CD14-positive monocyte (primary cell): ENCODE measurements around the gene TBC1D12. TPM values are rescaled to one million over a fixed set of nuclear protein-coding genes. Genes with fewer than 3 reads are reported as not detected.

Experiments used
- DNase-seq, 3 donors: peaks; one replicate each; pipeline ENCODE4 v3.0.0-alpha.2; 2011 to 2022
- H2AFZ ChIP-seq: 2 replicates; pipeline ENCODE4 v1.6.0; 2012; ENCODE audit warnings: mild to moderate bottlenecking, low read depth, low read length, inconsistent platforms; ENCODE audit not compliant: insufficient read depth, poor library complexity, severe bottlenecking
- H3K27ac ChIP-seq, 2 donors: 1 replicate in 1 of 2; 2 replicates in 1 of 2; pipeline ENCODE4 v1.5.1; 2012 to 2013; ENCODE audit warnings: low read length in 2 of 2, control low read depth in 1 of 2, inconsistent platforms in 1 of 2, low read depth in 1 of 2, mild to moderate bottlenecking in 1 of 2
- H3K27me3 ChIP-seq, 2 donors: one replicate each; pipeline versions ENCODE4 v1.6.0 to v1.6.1; 2011 to 2013; ENCODE audit warnings: low read length in 2 of 2; ENCODE audit not compliant: control insufficient read depth in 2 of 2, insufficient read depth in 2 of 2
- H3K36me3 ChIP-seq, 2 donors: replicated peaks in 1 of 2; 1 replicate in 1 of 2; 2 replicates in 1 of 2; pipeline versions ENCODE4 v1.5.1 to v1.6.1; 2012 to 2013; ENCODE audit warnings: low read length in 2 of 2, control low read depth in 1 of 2, inconsistent platforms in 1 of 2, mild to moderate bottlenecking in 1 of 2; ENCODE audit not compliant: insufficient read depth in 2 of 2, control insufficient read depth in 1 of 2
- H3K4me1 ChIP-seq, 2 donors: 1 replicate in 1 of 2; 2 replicates in 1 of 2; pipeline versions ENCODE4 v1.5.1 to v1.6.1; 2012 to 2013; ENCODE audit warnings: low read length in 2 of 2, control low read depth in 1 of 2, inconsistent platforms in 1 of 2, mild to moderate bottlenecking in 1 of 2, moderate library complexity in 1 of 2; ENCODE audit not compliant: insufficient read depth in 2 of 2, control insufficient read depth in 1 of 2
- H3K4me2 ChIP-seq: replicated peaks from 2 replicates; pipeline ENCODE3; 2012; ENCODE audit warnings: low read length, moderate library complexity, mild to moderate bottlenecking; ENCODE audit not compliant: poor library complexity, severe bottlenecking; ENCODE audit errors: extremely low read depth
- H3K4me3 ChIP-seq, 3 experiments: fragments of 200-600 bp in 1 of 3; sonication (generic) in 1 of 3; replicated peaks in 1 of 3; 1 replicate in 2 of 3; 2 replicates in 1 of 3; pipeline ENCODE4 v1.5.1; 2011 to 2013; ENCODE audit warnings: low read length in 3 of 3, mild to moderate bottlenecking in 3 of 3, control low read depth in 2 of 3, low read depth in 2 of 3, inconsistent platforms in 1 of 3, moderate library complexity in 1 of 3
- H3K79me2 ChIP-seq: 2 replicates; pipeline ENCODE4 v1.6.0; 2012; ENCODE audit warnings: mild to moderate bottlenecking, control low read depth, inconsistent platforms, low read length, moderate library complexity; ENCODE audit not compliant: insufficient read depth
- H3K9ac ChIP-seq: 2 replicates; pipeline ENCODE4 v1.6.0; 2017; ENCODE audit warnings: low read length, mild to moderate bottlenecking; ENCODE audit not compliant: insufficient read depth, poor library complexity, severe bottlenecking
- H3K9me3 ChIP-seq, 2 donors: replicated peaks in 1 of 2; 1 replicate in 1 of 2; 2 replicates in 1 of 2; pipeline versions ENCODE4 v1.5.1 to v1.6.1; 2012 to 2013; ENCODE audit warnings: low read length in 2 of 2, control low read depth in 1 of 2; ENCODE audit not compliant: control insufficient read depth in 1 of 2, insufficient read depth in 1 of 2
- H4K20me1 ChIP-seq: 2 replicates; pipeline ENCODE4 v1.6.0; 2012; ENCODE audit warnings: mild to moderate bottlenecking, low read length, control low read depth, moderate library complexity; ENCODE audit not compliant: insufficient read depth
- H3K27ac Mint-ChIP-seq, 7 donors: one replicate each; pipeline ENCODE4 v1.8.0; 2020; ENCODE audit warnings: mild to moderate bottlenecking in 7 of 7, mixed read lengths in 7 of 7, moderate library complexity in 6 of 7, inconsistent platforms in 2 of 7
- H3K27me3 Mint-ChIP-seq, 3 donors: one replicate each; pipeline ENCODE4 v1.8.0; 2021 to 2022; ENCODE audit warnings: low read depth in 3 of 3, mild to moderate bottlenecking in 3 of 3, mixed read lengths in 3 of 3, moderate library complexity in 3 of 3, inconsistent platforms in 1 of 3
- H3K36me3 Mint-ChIP-seq, 2 donors: one replicate each; pipeline ENCODE4 v1.8.0; 2020; ENCODE audit warnings: mixed read lengths in 2 of 2, inconsistent platforms in 1 of 2, mild to moderate bottlenecking in 1 of 2
- H3K4me1 Mint-ChIP-seq: one replicate; pipeline ENCODE4 v1.8.0; 2020; ENCODE audit warnings: mild to moderate bottlenecking, mixed read lengths
- H3K4me3 Mint-ChIP-seq, 2 donors: one replicate each; pipeline ENCODE4 v1.8.0; 2020; ENCODE audit warnings: mild to moderate bottlenecking in 2 of 2, mixed read lengths in 2 of 2, moderate library complexity in 1 of 2
- H3K9me3 Mint-ChIP-seq, 7 donors: one replicate each; pipeline ENCODE4 v1.8.0; 2020 to 2022; ENCODE audit warnings: mixed read lengths in 7 of 7, mild to moderate bottlenecking in 6 of 7, moderate library complexity in 6 of 7, inconsistent platforms in 2 of 7
- WGBS: methylation state at CpG from one replicate; pipeline ENCODE4 v1.1.5; 2013; ENCODE audit warnings: missing lambda C conversion rate; ENCODE audit not compliant: insufficient coverage; 5-methylcytosine and 5-hydroxymethylcytosine counted together
- intact Hi-C, 2 donors: fragments of 100-400 bp; cut with micrococcal nuclease; formaldehyde crosslinking; loops; one replicate each; pipeline versions ENCODE4 v1.15.0 to v1.15.1; 2023
- polyA plus RNA-seq, 3 donors: library from polyadenylated mRNA; depleted of rRNA in 1 of 3; unstranded in 2 of 3; stranded (reverse) in 1 of 3; fragments of 300-500 nt in 2 of 3; fragments of >200 nt in 1 of 3; fragmentation: Illumina TruSeq in 2 of 3; gene quantifications; 1 replicate in 2 of 3; 2 replicates in 1 of 3; pipeline ENCODE4 v1.2.3, GENCODE V29; 2012 to 2021
- TF ChIP-seq, protein P1 (sequence below): fragments of 200-600 bp; IDR thresholded peaks from one replicate; pipeline ENCODE4 v1.8.0; 2022; ENCODE audit warnings: antibody characterized with exemption, mild to moderate bottlenecking

Gene TBC1D12
- polyA plus RNA-seq, 3 donors = 3.1 to 10.5 (median 3.4) TPM

DNA sequence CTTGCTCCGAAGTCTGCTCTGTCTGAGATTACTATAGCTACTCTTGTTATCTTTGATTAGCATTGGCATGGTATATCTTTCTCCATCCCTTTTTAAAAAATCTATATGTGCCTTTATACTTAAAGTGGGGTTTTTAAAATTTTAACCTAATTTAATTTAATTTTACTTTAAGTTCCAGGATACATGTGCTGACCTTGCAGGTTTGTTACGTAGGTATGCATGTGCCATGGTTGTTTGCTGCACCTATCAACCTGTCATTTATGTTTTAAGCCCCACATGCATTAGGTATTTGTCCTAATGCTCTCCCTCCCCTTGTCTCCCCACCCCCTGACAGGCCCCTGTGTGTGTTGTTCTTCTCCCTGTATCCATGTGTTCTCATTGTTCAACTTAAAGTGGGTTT, 54.6 kb downstream of the TBC1D12 start:
- Mint-ChIP-seq H3K36me3 (peaks cover 4 to 13% of the 10 kb centered on the region in 2 donors), H3K4me1 (no peaks in the 10 kb centered on the region), H3K27ac (no peak overlapping the region), H3K27me3 (no peaks in the 10 kb centered on the region), H3K4me3 (no peak overlapping the region), H3K9me3 (peaks cover 17 to 28% (median 25%) of the 10 kb centered on the region in 7 donors)
- H3K27ac ChIP-seq = no peak overlapping the region
- H3K36me3 ChIP-seq = peaks cover 0 to 24% of the 10 kb centered on the region in 2 donors
- TF ChIP-seq, protein P1, sequence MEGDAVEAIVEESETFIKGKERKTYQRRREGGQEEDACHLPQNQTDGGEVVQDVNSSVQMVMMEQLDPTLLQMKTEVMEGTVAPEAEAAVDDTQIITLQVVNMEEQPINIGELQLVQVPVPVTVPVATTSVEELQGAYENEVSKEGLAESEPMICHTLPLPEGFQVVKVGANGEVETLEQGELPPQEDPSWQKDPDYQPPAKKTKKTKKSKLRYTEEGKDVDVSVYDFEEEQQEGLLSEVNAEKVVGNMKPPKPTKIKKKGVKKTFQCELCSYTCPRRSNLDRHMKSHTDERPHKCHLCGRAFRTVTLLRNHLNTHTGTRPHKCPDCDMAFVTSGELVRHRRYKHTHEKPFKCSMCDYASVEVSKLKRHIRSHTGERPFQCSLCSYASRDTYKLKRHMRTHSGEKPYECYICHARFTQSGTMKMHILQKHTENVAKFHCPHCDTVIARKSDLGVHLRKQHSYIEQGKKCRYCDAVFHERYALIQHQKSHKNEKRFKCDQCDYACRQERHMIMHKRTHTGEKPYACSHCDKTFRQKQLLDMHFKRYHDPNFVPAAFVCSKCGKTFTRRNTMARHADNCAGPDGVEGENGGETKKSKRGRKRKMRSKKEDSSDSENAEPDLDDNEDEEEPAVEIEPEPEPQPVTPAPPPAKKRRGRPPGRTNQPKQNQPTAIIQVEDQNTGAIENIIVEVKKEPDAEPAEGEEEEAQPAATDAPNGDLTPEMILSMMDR = no peak
- no CpG with 5 or more reads among the region's 2 CpGs for WGBS
- intact Hi-C loops = no loop called here
- peaks cover 19 to 25% of the 10 kb centered on the region in 2 donors for H3K9me3 ChIP-seq
- H3K27me3 ChIP-seq = no peaks in the 10 kb centered on the region
- H4K20me1 ChIP-seq = peaks cover 5% of the 10 kb centered on the region
- H3K79me2 ChIP-seq = no peaks in the 10 kb centered on the region
- no peak for DNase-seq
- H3K4me1 ChIP-seq = no peaks in the 10 kb centered on the region
- H3K4me2 ChIP-seq = no peak overlapping the region
- H3K4me3 ChIP-seq = no peak overlapping the region
- no peak overlapping the region for H2AFZ ChIP-seq
- no peak overlapping the region for H3K9ac ChIP-seq

DNA sequence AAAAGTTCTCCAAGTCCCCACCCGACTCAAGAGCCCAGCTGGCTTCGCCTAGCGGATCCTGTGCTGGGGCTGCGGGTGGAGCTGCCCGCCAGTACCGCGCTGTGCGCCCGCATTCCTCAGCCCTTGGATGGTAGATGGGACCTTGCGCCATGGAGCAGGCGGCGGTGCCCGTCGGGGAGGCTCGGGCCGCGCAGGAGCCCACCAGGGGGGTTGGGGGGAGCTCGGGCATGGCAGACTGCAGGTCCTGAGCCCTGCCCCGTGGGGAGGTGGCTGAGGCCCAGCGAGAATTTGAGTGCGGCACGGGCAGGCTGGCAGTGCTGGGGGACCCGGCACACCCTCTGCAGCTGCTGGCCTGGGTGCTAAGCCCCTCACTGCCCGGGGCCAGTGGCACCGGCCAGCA, 57.0 kb downstream of the TBC1D12 start:
- H3K27me3 ChIP-seq = no peaks in the 10 kb centered on the region
- TF ChIP-seq, protein P1 = no peak
- H3K27ac ChIP-seq = no peak overlapping the region
- no peak overlapping the region for H3K4me3 ChIP-seq
- no peak overlapping the region for H3K9ac ChIP-seq
- H2AFZ ChIP-seq = no peak overlapping the region
- H3K36me3 Mint-ChIP-seq = peaks cover 4 to 11% of the 10 kb centered on the region in 2 donors
- no peaks in the 10 kb centered on the region for H3K4me1 Mint-ChIP-seq
- H4K20me1 ChIP-seq = peaks cover 5% of the 10 kb centered on the region
- H3K4me3 Mint-ChIP-seq = no peak overlapping the region
- no peak overlapping the region for H3K27ac Mint-ChIP-seq
- WGBS = 98% methylated on average over 22 of the region's 25 CpGs
- no peaks in the 10 kb centered on the region for H3K79me2 ChIP-seq
- H3K9me3 Mint-ChIP-seq = peaks cover 14 to 31% (median 27%) of the 10 kb centered on the region in 7 donors
- H3K4me1 ChIP-seq = no peaks in the 10 kb centered on the region
- H3K9me3 ChIP-seq = peaks cover 19 to 25% of the 10 kb centered on the region in 2 donors
- no peak overlapping the region for H3K4me2 ChIP-seq
- peaks cover 0 to 2% (median 0%) of the 10 kb centered on the region in 3 donors for H3K27me3 Mint-ChIP-seq
- intact Hi-C loops = no loop called here
- H3K36me3 ChIP-seq = peaks cover 0 to 19% of the 10 kb centered on the region in 2 donors
- DNase-seq = no peak
